AML-193 (cell line): ENCODE results near the gene TFB1M.

Experiments
- DNase-seq, 2 experiments: peaks; one replicate each; lab custom pipeline; 2025; lab: John Stamatoyannopoulos, UW

The TFB1M gene

DNA sequence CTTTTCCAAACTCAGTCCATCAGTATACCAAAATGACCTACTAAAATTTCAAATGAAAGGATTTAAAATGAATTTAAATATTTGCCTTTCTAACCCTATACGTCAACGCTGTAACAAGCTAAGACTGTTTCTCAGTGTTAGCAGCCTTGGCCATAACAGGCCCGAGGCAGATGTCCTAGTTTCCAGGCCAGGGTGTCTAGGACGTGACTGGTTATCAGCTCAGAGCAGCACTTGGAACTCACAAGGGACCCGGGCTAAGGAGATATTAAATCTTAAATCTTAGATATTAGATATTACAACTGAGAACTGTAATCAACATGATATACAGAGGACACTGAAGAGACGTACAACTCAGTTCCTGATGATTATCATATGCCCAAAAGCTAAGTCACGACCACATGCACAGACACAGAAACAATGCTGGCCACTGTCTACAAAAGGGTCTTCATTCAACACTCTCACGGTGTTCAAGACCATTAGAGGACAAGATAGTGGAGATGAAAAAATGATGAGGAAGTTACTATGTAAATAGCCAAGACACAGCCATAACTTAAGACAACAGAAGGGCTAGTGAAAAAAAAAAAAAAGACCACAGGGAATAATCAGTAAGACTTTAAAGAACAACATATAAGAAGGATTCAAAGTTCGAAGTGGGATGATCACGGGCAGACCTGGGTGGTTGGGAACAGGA is 50.8 kb downstream of the TFB1M start, which contains the start of gene CLDN20:
CLDN20 (plus strand) TSS at position 641 of the 691 bp plus-strand sequence. CDS start 11,707 bp downstream, outside the sequence.
- DNase-seq, result no peak

DNA sequence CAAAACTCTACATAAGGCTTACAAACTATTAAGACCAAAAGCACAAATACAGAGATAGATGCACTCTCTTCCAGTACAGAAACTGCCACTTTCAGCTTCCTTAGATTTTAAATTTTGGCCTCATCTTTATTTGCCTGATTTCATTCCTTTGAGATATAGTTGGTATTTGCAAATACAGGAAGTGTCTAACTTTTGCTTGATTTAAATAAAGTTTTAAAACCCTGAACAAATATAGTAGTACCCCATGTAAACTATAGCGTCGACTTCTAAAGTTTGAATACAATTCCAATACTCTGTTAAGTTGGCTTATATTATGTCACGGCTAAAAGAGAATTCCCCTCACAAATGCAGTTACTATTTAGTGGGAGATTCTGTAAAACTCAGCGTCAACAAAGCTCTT is 51.6 kb downstream of the TFB1M start:
- no peak for DNase-seq

DNA sequence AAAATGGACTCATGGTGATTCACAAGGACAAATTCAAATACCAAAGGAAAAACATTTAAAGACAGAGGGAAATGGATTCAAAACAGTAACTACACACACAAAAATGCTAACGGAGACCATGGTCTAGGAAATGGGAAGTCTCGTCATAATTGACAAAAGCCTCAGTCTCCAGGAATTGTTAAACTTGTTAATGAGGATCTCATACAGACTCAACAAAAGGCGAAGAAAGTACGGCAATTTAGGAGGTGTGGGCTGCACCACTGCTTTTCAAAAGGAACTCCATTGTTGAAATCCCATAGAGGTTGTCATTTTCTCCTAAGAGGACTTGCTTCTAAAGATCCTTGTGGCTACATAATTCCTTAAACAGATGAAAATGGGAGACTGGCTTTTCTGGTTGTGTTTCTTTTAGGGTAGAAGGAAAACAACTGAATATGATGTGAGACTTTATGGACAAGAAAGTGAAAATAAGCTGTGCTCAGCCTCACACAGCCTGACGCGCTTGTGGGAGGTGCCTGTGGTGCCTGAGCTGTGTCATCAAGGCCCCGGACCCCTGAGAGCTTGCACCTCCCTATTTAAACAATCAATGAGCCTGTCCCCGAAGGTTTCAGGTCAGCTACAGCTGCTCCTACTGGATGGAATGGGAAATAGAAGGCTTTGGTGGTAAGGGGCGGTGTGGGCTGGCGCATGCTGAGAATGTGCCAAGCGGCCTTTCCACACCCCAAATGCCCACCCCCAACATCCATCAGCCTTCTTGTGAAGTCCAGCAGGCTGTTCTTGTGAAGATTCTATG is 53.0 kb downstream of the TFB1M start:
- no peak for DNase-seq

DNA sequence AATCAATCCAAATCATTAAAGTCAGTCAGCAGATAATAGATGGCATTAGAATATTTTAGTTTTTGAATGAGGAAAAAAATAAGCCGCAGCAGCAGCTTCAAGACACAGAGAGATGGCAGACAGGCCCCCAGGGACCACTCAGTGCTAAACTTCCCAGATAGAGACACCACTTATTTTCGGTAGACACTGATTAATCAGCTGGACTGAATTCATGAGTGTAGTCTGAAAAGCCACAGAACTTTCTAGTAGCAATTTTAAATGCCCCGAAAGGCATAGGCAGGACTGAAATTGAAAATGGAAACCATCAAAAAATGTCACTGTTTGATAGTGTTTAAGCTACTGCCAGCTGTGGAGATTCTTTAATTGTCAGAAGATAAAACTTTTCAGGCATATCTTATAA is 53.6 kb downstream of the TFB1M start:
- DNase-seq, result no peak

DNA sequence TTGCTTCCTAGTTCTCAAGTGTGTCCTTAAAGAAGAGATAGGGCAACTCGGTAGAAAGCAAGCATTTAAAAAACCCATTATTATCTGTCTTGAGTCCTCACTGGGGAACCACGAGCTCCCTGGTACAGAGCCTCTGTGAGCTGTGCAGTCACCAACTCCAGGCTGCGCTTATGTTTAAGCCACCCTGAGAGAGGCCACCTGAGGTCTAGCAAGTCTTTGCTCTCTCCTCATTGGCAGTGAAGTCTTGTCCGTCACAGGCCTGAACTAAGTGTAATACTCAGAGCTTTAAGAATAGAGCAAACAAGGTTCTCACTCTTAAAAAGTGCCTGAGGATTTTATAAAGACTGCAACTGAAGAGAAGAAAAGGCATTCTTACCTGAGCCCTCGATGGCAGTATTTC is 54.4 kb downstream of the TFB1M start:
- no peak for DNase-seq

DNA sequence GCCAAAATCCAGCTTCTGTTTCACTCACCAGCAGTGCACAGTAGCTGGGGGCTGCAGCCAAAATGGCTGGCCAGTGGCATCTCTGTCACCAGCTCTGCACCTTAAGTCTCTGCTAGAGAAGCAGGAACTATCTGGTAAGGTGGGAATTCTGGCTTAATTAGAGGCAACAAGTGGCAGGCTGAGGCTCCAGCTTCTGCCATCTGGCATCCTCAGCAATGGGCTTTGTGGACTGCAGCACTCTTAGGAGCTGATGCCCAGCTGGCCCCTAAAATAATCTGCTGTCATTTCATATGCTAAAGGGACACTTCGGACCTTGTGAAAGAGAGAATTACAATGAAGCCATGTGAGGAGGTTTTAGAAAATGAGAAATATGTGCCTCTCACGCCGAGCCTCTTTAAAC is 55.1 kb downstream of the TFB1M start:
- DNase-seq, result no peak

DNA sequence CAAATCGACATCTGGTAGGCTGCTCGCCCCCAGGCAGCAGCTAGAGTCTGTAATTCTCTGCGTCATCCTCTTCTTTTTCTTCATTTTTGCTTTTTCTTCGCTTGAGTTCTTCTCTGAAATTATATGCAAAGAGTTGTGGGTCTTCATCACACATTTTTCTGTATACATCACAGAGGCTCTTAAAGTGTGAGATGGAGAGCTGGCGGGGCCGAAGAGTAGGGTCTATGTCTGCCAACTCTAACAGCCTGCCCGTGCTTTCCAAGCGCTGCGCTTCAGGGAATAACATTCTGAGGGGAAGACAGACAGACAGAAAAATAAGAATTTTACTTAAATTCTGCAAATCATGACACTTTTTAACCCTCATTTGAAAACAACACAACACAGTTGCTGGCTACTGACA is 56.5 kb downstream of the TFB1M start:
- no peak for DNase-seq

DNA sequence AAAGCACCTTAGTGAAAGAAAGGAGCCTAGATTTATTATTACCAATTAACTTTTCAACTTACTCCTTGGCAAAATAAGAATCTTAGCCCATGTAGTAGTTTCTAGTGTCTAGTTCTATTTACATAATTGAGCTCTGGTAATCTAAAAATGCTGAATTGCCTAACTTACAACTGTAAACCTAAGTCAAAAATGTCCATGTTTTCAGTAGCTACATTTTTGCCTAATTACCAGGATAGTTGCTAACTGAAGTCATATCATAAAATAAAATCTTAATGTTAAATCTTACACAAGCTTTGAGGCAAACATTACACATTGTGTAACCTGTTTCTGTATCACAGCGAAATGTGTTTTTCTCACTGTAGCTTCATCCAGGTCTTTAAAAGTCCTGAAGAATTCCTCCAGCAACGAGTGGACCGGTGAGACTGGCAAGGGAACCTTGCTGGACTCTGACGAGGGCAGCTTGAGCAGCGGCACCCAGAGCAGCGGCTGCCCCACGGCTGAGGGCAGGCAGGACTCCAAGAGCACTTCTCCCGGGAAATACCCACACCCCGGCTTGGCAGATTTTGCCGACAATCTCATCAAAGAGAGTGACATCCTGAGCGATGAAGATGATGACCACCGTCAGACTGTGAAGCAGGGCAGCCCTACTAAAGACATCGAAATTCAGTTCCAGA is 58.0 kb downstream of the TFB1M start:
- DNase-seq, result no peak

DNA sequence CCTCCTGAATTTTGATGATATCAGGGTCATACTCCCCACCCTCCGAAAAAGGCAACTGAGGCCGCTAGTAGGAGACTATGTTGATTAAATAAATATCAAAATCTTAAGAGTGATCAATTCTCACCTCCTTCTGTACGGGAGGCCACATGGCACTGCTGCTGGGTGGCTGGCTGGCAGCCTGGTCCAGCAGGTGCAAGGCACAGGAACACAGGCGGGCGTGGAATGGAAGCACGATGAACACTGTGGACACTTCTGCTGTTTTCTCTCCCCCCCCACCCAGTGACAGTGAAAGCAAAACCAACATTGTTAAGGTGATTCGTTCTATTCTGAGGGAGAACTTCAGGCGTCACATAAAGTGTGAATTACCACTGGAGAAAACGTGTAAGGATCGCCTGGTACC is 60.1 kb downstream of the TFB1M start:
- DNase-seq, result no peak

DNA sequence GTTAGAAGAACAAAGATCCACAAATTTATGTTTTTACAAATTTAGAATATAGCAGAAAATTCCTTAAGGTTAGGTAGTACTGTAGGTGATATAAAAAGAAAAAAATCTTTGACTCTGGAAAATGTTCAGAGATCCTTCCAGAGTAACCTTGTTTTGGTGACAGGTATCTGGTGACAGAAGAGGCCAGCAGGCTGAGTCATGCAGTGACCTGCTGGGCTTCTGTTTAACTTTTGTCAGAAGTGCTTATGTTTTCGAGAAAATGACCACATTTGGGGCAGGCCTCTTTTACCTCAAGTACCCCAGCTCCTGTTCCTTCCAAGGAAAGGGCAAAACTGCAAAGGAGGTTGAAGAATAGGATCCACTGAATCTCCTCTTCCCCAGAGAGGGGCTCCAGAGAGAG is 60.9 kb downstream of the TFB1M start:
- no peak for DNase-seq

DNA sequence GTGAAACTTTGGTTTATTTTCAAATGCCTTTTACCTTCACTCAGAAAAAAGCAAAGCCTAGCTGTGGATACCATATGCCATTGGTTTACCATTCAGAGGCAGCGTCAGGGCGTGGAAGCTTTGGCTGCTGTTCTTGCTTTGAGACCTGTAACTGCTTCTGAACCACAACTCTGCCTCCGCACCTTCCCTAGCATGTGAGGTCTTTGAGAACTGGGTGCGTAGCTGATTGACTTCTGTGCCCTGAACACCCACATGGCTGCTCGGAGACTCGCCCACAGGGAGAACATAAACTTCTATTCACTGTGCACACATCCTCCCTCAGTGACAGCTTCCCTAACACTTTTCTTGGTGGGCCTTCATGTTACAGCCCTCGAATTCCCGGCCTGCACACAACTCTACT is 61.7 kb downstream of the TFB1M start:
- DNase-seq, result no peak

DNA sequence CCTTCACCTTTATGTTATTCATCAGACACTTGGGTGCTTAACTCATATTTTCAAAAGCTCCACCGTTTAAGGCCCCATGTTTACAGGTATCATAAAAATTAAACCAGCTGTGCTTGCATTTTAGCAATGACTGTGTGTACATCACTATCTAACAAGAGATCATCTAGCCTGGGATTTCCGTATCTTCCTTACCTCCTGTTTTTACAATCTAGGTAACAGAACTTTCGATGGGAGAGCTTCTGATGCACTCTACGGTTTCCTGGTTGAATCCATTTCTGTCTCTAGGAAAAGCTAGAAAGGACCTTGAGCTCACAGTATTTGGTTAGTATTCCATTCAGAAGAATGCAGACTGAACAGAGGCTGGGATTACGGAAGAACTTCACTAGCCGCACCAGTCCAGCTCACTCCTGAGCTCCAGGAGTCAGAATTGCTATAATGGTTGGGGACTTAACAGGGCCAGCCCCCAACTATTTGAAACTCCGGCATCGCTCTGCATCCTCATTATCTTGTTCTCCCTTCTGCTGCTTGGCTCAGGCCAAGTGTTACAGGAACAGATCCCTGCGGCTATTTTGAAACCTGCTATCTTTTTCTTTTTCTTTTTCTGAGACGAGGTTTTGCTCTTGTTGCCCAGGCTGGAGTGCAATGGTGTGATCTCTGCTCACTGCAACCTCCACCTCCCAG is 63.4 kb downstream of the TFB1M start:
- DNase-seq, result no peak

DNA sequence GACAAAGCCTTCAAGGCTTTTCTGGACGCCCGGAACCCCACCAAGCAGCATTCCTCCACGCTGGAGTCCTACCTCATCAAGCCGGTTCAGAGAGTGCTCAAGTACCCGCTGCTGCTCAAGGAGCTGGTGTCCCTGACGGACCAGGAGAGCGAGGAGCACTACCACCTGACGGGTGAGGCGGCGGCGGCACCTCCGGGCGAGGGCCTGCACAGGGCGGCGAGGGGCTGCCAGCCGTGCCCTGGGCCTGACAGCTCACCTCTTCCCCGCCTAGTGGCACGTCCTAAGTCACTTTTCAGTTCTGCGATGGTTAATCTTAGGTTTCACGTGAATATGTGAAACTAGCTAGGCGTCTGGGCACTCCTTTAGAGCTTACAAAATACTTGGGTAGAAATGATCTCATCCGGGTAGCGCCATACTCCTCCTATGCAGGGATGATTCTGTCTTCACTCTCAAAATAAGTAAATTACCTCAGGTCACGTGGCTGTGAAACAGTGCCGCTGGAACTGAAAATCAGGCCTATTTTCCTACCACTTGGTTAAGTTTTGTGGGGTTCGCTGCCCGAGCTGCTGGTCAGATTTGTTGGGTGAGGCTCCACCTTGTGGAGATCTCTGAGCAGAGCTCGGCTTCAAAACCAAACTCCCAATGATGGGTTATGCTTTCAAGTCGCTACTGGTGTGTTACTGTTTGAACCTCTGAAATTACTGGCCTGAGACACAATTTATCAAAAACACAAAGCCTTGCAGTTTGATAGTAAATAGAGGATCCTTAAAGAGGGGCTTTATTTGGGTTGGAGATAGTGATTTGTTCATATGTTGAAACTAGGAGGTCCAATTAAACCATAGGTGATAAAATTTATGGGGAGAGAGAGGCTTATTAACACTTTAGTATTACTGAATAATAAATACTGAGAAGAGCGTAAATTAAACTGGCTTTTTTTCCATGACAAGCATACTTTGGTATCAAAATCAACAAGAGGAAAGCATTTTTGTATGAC is 66.0 kb downstream of the TFB1M start:
- peak; percentile 27 to 45 for DNase-seq

DNA sequence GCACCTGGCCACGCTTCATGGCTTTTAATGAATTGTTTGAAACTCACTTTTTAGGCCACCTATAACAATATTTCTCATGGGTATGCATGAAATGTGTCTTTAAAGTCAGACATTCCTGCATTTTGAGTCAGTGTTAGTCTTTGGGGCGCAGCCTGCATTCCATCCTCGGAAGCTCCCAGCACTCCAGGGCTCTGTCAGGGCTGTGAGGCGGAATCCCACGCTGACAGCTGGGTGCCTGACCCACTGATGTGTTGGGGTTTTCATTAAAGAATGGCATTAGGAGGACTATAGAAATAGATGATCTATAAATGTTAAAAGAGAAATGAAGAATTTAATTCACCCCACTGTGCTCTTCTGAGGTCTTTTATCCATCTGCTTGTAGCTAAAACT is 66.7 kb downstream of the TFB1M start:
- no peak for DNase-seq

DNA sequence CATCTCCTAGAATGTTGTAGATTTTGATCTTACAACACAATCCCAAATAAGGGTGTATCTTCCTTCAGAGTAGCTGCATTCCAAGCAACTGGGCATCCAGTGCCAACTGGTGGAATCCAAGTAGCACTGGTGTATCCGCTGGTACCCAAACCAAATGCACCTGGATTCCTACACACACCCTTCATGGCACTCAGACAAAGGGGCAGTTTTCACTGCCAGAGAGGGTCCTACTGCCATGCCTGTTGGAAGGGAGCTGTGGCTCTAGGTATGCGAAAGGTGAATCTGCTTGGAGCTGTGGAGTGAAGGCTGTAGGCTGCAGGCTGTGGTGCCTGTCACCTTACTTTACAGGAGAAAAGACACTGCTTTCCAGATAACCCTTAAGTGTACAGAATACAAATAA is 67.5 kb downstream of the TFB1M start:
- DNase-seq, result no peak

DNA sequence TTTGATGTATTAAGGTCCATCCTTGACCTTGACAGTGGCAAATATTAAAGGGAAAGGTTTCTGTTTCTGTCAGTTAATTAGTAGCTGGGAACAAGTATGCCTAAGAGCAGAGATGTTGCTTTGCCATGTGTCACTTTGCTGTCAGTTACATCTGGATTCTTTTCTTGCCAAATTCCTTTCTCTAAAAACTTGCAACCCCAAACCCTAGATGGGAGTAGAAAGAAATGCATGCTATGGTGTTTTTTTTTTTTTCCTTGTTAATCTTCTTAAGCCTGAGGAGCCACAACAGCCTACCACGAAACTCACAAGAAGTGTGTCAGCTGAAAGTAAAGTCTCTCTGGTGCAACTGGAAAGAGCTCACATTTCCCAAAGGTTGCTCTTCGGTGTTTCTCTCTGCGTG is 68.5 kb downstream of the TFB1M start:
- DNase-seq, result no peak

DNA sequence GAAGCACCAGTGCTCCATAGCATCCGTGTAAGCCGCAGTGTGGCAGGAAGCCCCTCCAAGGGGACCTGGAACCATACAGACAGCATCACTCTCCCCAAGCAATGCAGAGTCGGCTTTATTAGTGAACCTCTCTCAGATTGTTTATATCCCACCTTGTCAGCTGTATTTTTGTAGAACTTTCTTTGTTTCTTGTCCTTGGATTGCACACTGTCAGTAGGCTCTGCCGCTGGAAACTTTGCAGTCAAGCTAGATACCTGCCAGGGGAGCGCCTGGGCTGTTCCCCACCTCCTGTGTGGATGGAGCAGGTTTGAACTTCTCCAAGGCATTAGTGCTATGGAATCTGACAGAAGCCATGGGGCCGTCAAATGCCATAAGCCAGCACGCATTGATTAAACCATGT is 69.1 kb downstream of the TFB1M start:
- no peak for DNase-seq

DNA sequence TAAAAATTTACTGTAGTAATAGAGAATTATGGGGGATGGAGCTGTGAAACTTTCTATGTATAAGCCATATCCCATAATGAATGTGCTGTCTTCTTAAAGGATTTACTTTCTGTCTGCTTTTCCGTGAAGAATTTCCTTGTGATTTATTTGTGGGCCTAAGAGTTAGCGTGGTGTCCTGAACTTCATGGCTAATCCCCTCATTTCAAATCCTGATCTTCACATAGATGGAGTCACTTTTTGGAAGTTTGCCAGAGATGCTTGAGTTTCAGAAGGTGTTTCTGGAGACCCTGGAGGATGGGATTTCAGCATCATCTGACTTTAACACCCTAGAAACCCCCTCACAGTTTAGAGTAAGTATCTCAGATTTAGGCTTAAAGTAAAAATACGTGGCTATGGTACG is 69.8 kb downstream of the TFB1M start:
- no peak for DNase-seq

DNA sequence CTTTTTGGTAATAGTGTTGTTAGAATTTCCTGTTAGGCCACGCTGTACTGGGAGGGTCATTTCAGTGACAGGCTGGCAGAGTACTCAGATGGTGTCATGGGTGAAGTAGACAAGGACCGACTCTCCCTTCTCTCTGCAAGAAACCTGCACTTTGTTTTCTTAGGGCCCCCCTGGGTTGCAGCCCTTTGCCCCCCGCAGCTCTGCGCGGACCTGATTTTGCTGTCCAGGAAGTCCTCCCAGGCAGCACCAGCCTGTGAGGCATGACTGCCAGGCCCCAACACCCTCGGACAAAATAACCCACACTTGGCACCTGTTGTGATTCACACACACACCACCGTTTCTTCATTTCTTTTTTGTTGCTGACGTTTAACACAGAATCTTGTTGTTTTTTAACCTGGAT is 72.3 kb downstream of the TFB1M start:
- DNase-seq, result no peak

DNA sequence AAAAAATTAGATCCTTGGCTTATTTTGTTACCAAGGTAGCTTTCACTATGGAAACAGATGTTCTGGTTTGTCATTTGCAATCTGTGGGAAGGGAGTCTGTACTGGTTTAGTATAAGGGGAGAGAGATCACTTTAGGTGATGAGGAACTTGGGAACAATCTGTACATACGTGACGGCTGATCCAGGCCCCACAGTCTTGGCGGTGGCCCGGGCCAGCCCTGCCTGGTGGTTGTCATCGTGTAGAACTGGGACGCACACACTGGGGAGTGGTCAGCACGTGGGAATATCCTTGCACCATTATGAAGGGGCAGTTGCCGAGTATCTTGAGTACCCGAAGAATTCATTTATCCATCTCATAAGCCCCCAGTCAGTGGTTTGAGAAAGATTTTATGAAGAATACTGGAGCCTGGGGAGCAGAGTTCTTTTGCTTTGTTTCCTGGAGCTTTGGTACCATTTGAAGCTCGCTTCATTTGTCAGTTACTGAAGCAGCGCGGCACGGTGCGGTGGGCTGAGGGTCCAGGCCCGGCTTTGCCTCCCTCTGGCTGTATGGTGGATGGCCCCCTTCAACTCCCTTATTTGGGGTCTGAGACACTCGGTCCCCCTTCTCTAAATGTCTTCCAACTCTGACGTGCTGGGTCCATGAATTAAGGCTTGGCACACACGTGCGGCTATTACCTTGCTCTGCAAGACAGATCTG is 73.2 kb downstream of the TFB1M start:
- DNase-seq, result no peak

DNA sequence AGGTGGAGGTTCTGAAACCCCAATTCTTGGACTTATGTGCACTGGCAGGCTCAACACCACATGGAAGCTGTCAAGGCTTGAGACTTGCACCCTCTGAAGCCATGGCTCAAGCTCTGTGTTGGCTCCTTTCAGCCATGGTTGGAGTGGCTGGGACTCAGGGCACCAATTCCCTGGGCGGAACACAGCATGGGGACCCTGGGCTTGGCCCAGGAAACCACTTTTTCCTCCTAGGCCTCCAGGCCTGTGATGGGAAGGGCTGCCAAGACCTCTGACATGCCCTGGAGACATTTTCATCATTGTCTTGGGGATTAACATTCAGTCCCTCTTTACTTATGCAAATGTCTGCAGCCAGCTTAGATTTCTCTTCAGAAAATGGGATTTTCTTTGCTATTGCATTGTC is 76.7 kb downstream of the TFB1M start:
- no peak for DNase-seq
